H1 (cell line): Measurements from ENCODE around the gene LDLRAD3. TPM values are rescaled to one million over a fixed set of nuclear protein-coding genes. Genes with fewer than 3 reads are reported as not detected.

Experiments
- CHD2 ChIP-seq: IDR thresholded peaks from 2 replicates; pipeline ENCODE4 v1.6.1; 2012; ENCODE audit warnings: low read length, improper control_type of control experiment
- CTCF ChIP-seq, 3 experiments: IDR thresholded peaks; 1 replicate in 2 of 3; 2 replicates in 1 of 3; pipeline versions ENCODE4 v1.5.1 to v1.6.1; 2011; ENCODE audit warnings: low read length in 3 of 3, mild to moderate bottlenecking in 3 of 3, inconsistent platforms in 2 of 3, low read depth in 1 of 3, moderate library complexity in 1 of 3; ENCODE audit not compliant: insufficient read depth in 1 of 3; ENCODE audit errors: control extremely low read depth in 1 of 3
- HDAC2 ChIP-seq, 2 experiments: fragments of 300-600 bp in 1 of 2; sonication (generic) in 1 of 2; IDR thresholded peaks; 2 replicates each; pipeline ENCODE4 v1.6.1; 2011 to 2012; ENCODE audit warnings: low read depth in 2 of 2, low read length in 2 of 2, mild to moderate bottlenecking in 2 of 2, moderate library complexity in 2 of 2, borderline replicate concordance in 1 of 2, inconsistent platforms in 1 of 2
- RBBP5 ChIP-seq: IDR thresholded peaks from 2 replicates; pipeline ENCODE4 v1.7.1; 2012; ENCODE audit warnings: low read depth, mild to moderate bottlenecking, inconsistent platforms, low read length, moderate library complexity, borderline replicate concordance
- SIN3A ChIP-seq, 2 experiments: IDR thresholded peaks in 1 of 2; conservative IDR thresholded peaks in 1 of 2; 2 replicates each; pipeline ENCODE4 v1.6.1; 2011 to 2012; ENCODE audit warnings: low read length in 2 of 2, improper control_type of control experiment in 1 of 2, low read depth in 1 of 2, mild to moderate bottlenecking in 1 of 2
- SP2 ChIP-seq: IDR thresholded peaks from 2 replicates; pipeline ENCODE4 v1.6.1; 2012; ENCODE audit warnings: mild to moderate bottlenecking, low read length, inconsistent platforms
- polyA plus RNA-seq, 7 experiments: library from polyadenylated mRNA; depleted of rRNA in 3 of 7; stranded (reverse) in 5 of 7; unstranded in 2 of 7; fragments of >200 nt in 5 of 7; fragments of 200-250 nt in 2 of 7; gene quantifications; 1 replicate in 5 of 7; 2 replicates in 1 of 7; 4 replicates in 1 of 7; pipeline versions ENCODE4 v1.2.1 to v1.2.3, GENCODE V29; 2011 to 2013; ENCODE audit warnings: missing spikeins in 2 of 7, mixed read lengths in 2 of 7
- total RNA-seq: library from RNA; stranded (reverse); fragmentation: NEBNext Ultra II Directional; extraction: Animal tissue kit (Norgen Biotek cat#: 25700); gene quantifications from 2 replicates; pipeline ENCODE4 v1.2.1, GENCODE V29; 2021

LDLRAD3 gene
- total and polyA plus RNA-seq, 2 of the 8 experiments (the other 6 are each of a cell fraction or from before 2014, with no cell fraction given): 18.6 to 22.8 TPM

DNA sequence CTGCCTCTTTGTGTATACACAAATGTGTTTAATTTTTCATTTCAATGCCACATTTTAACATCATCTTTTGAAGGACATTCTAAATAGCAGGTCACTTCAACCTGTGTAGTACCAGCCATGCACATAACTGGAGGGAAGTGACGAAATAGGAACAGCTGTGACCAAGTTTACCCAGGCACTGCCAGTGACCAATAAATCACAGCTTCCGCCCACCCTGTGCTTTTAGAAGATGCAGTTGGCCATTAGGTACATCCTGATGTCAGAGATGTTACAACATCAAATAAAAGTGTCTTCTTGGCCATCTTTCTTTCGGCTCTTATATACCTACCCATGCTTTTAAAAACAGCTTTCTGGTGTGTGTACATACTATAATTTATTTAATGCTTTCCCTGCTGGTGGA, 7.8 kb downstream of the LDLRAD3 start (continued):
- no peak for TF ChIP-seq CTCF (IDR thresholded peaks at IDR 0.05; ENCODE audit: control extremely low read depth in 1 of 3, insufficient read depth in 1 of 3, low read depth in 1 of 3, low read length in 3 of 3)
- no peak for TF ChIP-seq SIN3A (conservative IDR thresholded peaks at IDR 0.05 in 1 of 2, IDR thresholded peaks at IDR 0.05 in 1 of 2; ENCODE audit: low read depth in 1 of 2, low read length in 2 of 2)
- TF ChIP-seq RBBP5: no peak
- TF ChIP-seq SP2: no peak
- TF ChIP-seq CHD2: no peak
- no peak for TF ChIP-seq HDAC2 (IDR thresholded peaks at IDR 0.05; ENCODE audit: borderline replicate concordance in 1 of 2, low read depth in 2 of 2, low read length in 2 of 2)
